DMS153 (cell line): ENCODE data around the gene USP17L18.
"Not testable (repeated sequence)": the region's sequence is repeated elsewhere in the genome, so short reads cannot be mapped to it uniquely, and the experiment has no call there.

Experiments used
- DNase-seq: peaks from one replicate; lab custom pipeline; 2025; lab: John Stamatoyannopoulos, UW

The USP17L18 gene

DNA sequence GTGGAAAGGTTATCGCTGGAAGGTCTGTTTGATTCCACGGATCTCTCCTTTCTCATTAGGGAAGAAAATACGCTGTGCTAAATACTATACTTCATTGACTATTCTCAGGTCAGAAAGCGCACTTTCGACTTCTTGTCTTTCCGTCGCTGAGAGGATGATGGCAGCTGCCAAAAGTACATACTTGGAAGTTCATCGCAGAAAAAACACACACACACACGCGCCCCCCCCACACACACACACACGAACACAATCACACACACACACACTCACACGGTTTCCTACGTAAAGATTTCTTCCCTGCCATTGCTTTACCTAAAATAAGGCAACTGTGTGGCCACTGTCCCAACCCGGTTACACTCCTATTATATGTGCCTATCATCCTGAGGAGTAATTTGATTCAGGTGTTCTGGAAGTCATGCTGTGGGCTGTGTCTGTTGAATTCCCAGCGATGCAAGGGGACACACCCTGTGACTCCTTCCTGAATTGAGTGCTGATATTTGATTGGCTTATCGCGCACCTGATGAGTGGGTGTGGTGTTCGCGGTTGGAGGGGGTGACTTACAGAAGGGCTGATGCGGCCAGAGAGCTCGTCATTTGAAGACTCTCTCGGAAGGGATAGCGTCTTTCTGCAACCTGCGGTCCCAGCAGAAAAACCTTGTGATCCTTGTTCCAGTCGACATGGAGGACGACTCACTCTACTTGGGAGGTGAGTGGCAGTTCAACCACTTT, at the start of gene USP17L18:
USP17L18 (plus strand) TSS at position 678 of the 728 bp plus-strand sequence; CDS start at position 678, 0 bp downstream.
- DNase-seq, result not testable (repeated sequence)

GRCh38 chr4:9210357-9210756, 38.1 kb upstream of the USP17L18 start, which contains the start of gene USP17L10:
TSS of gene USP17L10 (plus strand) at chr4:9210657. CDS start at chr4:9210657, 0 bp downstream.
- not testable (repeated sequence) for DNase-seq

DNA sequence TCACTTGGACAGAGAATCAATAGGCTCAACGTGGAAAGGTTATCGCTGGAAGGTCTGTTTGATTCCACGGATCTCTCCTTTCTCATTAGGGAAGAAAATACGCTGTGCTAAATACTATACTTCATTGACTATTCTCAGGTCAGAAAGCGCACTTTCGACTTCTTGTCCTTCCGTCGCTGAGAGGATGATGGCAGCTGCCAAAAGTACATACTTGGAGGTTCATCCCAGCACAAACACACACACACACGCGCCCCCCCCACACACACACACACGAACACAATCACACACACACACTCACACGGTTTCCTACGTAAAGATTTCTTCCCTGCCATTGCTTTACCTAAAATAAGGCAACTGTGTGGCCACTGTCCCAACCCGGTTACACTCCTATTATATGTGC, 33.7 kb upstream of the USP17L18 start:
- DNase-seq, result not testable (repeated sequence)

- not testable (repeated sequence) for DNase-seq
Measured at GRCh38 chr4:9215105-9215504, 33.3 kb upstream of the USP17L18 start, which contains the start of gene USP17L11. TSS of gene USP17L11 (plus strand) at chr4:9215405. CDS start at chr4:9215405, 0 bp downstream.

GRCh38 chr4:9219852-9220251, 28.6 kb upstream of the USP17L18 start, which contains the start of gene USP17L12:
TSS of gene USP17L12 (plus strand) at chr4:9220152. CDS start at chr4:9220152, 0 bp downstream.
- not testable (repeated sequence) for DNase-seq

DNA sequence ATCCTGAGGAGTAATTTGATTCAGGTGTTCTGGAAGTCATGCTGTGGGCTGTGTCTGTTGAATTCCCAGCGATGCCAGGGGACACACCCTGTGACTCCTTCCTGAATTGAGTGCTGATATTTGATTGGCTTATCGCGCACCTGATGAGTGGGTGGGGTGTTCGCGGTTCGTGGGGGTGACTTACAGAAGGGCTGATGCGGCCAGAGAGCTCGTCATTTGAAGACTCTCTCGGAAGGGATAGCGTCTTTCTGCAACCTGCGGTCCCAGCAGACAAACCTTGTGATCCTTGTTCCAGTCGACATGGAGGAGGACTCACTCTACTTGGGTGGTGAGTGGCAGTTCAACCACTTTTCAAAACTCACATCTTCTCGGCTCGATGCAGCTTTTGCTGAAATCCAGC, 23.8 kb upstream of the USP17L18 start, which contains the start of gene USP17L13:
USP17L13 (plus strand) TSS at position 301 of the 400 bp plus-strand sequence; CDS start at position 301, 0 bp downstream.
- not testable (repeated sequence) for DNase-seq

DNA sequence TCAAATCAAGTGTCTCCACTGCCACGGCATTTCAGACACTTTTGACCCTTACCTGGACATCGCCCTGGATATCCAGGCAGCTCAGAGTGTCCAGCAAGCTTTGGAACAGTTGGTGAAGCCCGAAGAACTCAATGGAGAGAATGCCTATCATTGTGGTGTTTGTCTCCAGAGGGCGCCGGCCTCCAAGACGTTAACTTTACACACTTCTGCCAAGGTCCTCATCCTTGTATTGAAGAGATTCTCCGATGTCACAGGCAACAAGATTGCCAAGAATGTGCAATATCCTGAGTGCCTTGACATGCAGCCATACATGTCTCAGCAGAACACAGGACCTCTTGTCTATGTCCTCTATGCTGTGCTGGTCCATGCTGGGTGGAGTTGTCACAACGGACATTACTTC, 18.2 kb upstream of the USP17L18 start:
- not testable (repeated sequence) for DNase-seq

DNA sequence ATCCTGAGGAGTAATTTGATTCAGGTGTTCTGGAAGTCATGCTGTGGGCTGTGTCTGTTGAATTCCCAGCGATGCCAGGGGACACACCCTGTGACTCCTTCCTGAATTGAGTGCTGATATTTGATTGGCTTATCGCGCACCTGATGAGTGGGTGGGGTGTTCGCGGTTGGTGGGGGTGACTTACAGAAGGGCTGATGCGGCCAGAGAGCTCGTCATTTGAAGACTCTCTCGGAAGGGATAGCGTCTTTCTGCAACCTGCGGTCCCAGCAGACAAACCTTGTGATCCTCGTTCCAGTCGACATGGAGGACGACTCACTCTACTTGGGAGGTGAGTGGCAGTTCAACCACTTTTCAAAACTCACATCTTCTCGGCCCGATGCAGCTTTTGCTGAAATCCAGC, 14.3 kb upstream of the USP17L18 start, which contains the start of gene USP17L15:
USP17L15 (plus strand) TSS at position 301 of the 400 bp plus-strand sequence; CDS start at position 301, 0 bp downstream.
- not testable (repeated sequence) for DNase-seq

DNA sequence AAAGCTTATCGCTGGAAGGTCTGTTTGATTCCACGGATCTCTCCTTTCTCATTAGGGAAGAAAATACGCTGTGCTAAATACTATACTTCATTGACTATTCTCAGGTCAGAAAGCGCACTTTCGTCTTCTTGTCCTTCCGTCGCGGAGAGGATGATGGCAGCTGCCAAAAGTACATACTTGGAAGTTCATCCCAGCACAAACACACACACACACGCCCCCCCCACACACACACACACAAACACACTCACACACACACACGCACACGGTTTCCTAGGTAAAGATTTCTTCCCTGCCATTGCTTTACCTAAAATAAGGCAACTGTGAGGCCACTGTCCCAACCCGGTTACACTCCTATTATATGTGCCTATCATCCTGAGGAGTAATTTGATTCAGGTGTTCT, 10.0 kb upstream of the USP17L18 start:
- DNase-seq, result not testable (repeated sequence)

GRCh38 chr4:9243579-9243978, 4.9 kb upstream of the USP17L18 start, which contains the start of gene USP17L17:
TSS of gene USP17L17 (plus strand) at chr4:9243879. CDS start at chr4:9243879, 0 bp downstream.
- not testable (repeated sequence) for DNase-seq

DNA sequence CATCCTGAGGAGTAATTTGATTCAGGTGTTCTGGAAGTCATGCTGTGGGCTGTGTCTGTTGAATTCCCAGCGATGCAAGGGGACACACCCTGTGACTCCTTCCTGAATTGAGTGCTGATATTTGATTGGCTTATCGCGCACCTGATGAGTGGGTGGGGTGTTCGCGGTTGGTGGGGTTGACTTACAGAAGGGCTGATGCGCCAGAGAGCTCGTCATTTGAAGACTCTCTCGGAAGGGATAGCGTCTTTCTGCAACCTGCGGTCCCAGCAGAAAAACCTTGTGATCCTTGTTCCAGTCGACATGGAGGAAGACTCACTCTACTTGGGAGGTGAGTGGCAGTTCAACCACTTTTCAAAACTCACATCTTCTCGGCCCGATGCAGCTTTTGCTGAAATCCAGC, 4.6 kb downstream of the USP17L18 start, which contains the start of gene USP17L19:
USP17L19 (plus strand) TSS at position 301 of the 400 bp plus-strand sequence; CDS start at position 301, 0 bp downstream.
- DNase-seq, result not testable (repeated sequence)

GRCh38 chr4:9257824-9258223, 9.4 kb downstream of the USP17L18 start, which contains the start of gene USP17L20:
TSS of gene USP17L20 (plus strand) at chr4:9258124. CDS start at chr4:9258124, 0 bp downstream.
- not testable (repeated sequence) for DNase-seq

DNA sequence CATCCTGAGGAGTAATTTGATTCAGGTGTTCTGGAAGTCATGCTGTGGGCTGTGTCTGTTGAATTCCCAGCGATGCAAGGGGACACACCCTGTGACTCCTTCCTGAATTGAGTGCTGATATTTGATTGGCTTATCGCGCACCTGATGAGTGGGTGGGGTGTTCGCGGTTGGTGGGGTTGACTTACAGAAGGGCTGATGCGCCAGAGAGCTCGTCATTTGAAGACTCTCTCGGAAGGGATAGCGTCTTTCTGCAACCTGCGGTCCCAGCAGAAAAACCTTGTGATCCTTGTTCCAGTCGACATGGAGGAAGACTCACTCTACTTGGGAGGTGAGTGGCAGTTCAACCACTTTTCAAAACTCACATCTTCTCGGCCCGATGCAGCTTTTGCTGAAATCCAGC, 14.1 kb downstream of the USP17L18 start, which contains the start of gene USP17L21:
USP17L21 (plus strand) TSS at position 301 of the 400 bp plus-strand sequence; CDS start at position 301, 0 bp downstream.
- not testable (repeated sequence) for DNase-seq

GRCh38 chr4:9267319-9267718, 18.9 kb downstream of the USP17L18 start, which contains the start of gene USP17L22:
TSS of gene USP17L22 (plus strand) at chr4:9267619. CDS start at chr4:9267619, 0 bp downstream.
- DNase-seq, result not testable (repeated sequence)

DNA sequence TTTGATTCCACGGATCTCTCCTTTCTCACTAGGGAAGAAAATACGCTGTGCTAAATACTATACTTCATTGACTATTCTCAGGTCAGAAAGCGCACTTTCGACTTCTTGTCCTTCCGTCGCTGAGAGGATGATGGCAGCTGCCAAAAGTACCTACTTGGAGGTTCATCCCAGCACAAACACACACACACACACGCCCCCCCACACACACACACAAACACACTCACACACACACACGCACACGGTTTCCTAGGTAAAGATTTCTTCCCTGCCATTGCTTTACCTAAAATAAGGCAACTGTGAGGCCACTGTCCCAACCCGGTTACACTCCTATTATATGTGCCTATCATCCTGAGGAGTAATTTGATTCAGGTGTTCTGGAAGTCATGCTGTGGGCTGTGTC, 23.3 kb downstream of the USP17L18 start:
- not testable (repeated sequence) for DNase-seq
